SK-N-SH (cell line): Measurements from ENCODE around the gene TBL1X. TPM values are rescaled to one million over a fixed set of nuclear protein-coding genes. Genes with fewer than 3 reads are reported as not detected.

Source experiments
- CTCF ChIA-PET: fragments of 300-600, 350-600 bp; formaldehyde crosslinking; extraction: SDS; loops from one replicate; lab custom pipeline; 2021; lab: Yijun Ruan, JAX
- POLR2A ChIA-PET: fragments of 350-600 bp; sonication (Branson Sonifier 250); formaldehyde crosslinking; extraction: SDS; loops from one replicate; lab custom pipeline; 2020; ENCODE audit warnings: antibody characterized with exemption, inconsistent platforms; lab: Yijun Ruan, JAX
- DNase-seq: peaks from one replicate; pipeline ENCODE4 v3.0.0; 2012
- H2AFZ ChIP-seq: fragments of 200-600 bp; sonication (generic); 2 replicates; pipeline ENCODE4 v1.8.1; 2016; ENCODE audit warnings: antibody characterized with exemption, mild to moderate bottlenecking, low read depth
- H3F3A ChIP-seq: fragments of 200-600 bp; sonication (generic); replicated peaks from 2 replicates; pipeline ENCODE3; 2016; ENCODE audit warnings: antibody characterized with exemption, mild to moderate bottlenecking; ENCODE audit not compliant: insufficient read depth
- H3K27ac ChIP-seq, 2 experiments: fragments of 200-500 bp in 1 of 2; fragments of 200-600 bp in 1 of 2; sonication (Bioruptor generic) in 1 of 2; sonication (generic), shearing (Covaris generic) in 1 of 2; 2 replicates each; pipeline versions ENCODE4 v1.5.1 to v1.6.1; 2014 to 2016; ENCODE audit warnings: low read depth in 2 of 2, inconsistent platforms in 1 of 2, low read length in 1 of 2, mild to moderate bottlenecking in 1 of 2, mixed read lengths in 1 of 2
- H3K27me3 ChIP-seq: fragments of 200-600 bp; sonication (generic), shearing (Covaris generic); 2 replicates; pipeline ENCODE4 v1.6.1; 2016; ENCODE audit warnings: mixed run types; ENCODE audit not compliant: insufficient read depth
- H3K36me3 ChIP-seq, 2 experiments: fragments of 200-500 bp in 1 of 2; fragments of 200-600 bp in 1 of 2; sonication (Bioruptor generic) in 1 of 2; sonication (generic) in 1 of 2; replicated peaks in 1 of 2; 2 replicates each; pipeline versions ENCODE3 to v1.5.1; 2014 to 2016; ENCODE audit warnings: low read length in 1 of 2, mild to moderate bottlenecking in 1 of 2; ENCODE audit not compliant: insufficient read depth in 2 of 2, control insufficient read depth in 1 of 2
- H3K4me1 ChIP-seq, 2 experiments: fragments of 200-500 bp in 1 of 2; fragments of 200-600 bp in 1 of 2; sonication (Bioruptor generic) in 1 of 2; sonication (generic), shearing (Covaris generic) in 1 of 2; 2 replicates each; pipeline versions ENCODE4 v1.5.1 to v1.6.1; 2014 to 2016; ENCODE audit warnings: low read depth in 1 of 2, low read length in 1 of 2, mixed run types in 1 of 2; ENCODE audit not compliant: insufficient read depth in 2 of 2, control insufficient read depth in 1 of 2
- H3K4me2 ChIP-seq: fragments of 200-600 bp; sonication (generic), shearing (Covaris generic); 2 replicates; pipeline ENCODE4 v1.6.1; 2017; ENCODE audit warnings: mixed run types
- H3K4me3 ChIP-seq, 2 experiments: fragments of 200-500 bp in 1 of 2; fragments of 200-600 bp in 1 of 2; sonication (Bioruptor generic) in 1 of 2; sonication (generic), shearing (Covaris generic) in 1 of 2; 2 replicates each; pipeline versions ENCODE4 v1.5.1 to v1.8.1; 2014 to 2016; ENCODE audit warnings: low read depth in 2 of 2, inconsistent platforms in 1 of 2, low read length in 1 of 2, mild to moderate bottlenecking in 1 of 2, mixed read lengths in 1 of 2, moderate library complexity in 1 of 2
- H3K79me2 ChIP-seq: fragments of 200-600 bp; sonication (generic); 2 replicates; pipeline ENCODE4 v1.8.1; 2017; ENCODE audit warnings: mild to moderate bottlenecking; ENCODE audit not compliant: insufficient read depth
- H3K9ac ChIP-seq: fragments of 200-600 bp; sonication (generic); 2 replicates; pipeline ENCODE4 v1.6.1; 2017; ENCODE audit warnings: mixed run types
- H3K9me2 ChIP-seq: fragments of 200-600 bp; sonication (generic); 2 replicates; pipeline ENCODE4 v1.6.1; 2017; ENCODE audit warnings: mixed run types
- H3K9me3 ChIP-seq: fragments of 200-600 bp; sonication (generic); 2 replicates; pipeline ENCODE4 v1.6.1; 2017; ENCODE audit warnings: mixed run types, mild to moderate bottlenecking, moderate library complexity
- H4K20me1 ChIP-seq: fragments of 200-600 bp; sonication (generic); 2 replicates; pipeline ENCODE4 v1.6.1; 2017; ENCODE audit warnings: mild to moderate bottlenecking, mixed run types; ENCODE audit not compliant: insufficient read depth
- CHD2 ChIP-seq: fragments of 150-350 bp; IDR thresholded peaks from 2 replicates; pipeline ENCODE4 v1.6.1; 2018; ENCODE audit warnings: low read length; ENCODE audit not compliant: partially characterized antibody
- CTCF ChIP-seq: fragments of 200-600 bp; sonication (generic); IDR thresholded peaks from 2 replicates; pipeline ENCODE4 v1.6.1; 2017; ENCODE audit warnings: antibody characterized with exemption, mild to moderate bottlenecking, moderate library complexity
- ELF1 ChIP-seq: IDR thresholded peaks from 2 replicates; pipeline ENCODE4 v1.4.0; 2012
- EP300 ChIP-seq, 2 experiments: IDR thresholded peaks; 2 replicates each; pipeline versions ENCODE4 v1.4.0 to v1.6.1; 2012; ENCODE audit warnings: borderline replicate concordance in 1 of 2, low read depth in 1 of 2, low read length in 1 of 2
- FOSL2 ChIP-seq: IDR thresholded peaks from 2 replicates; pipeline ENCODE4 v1.4.0; 2012; ENCODE audit warnings: low read depth, mild to moderate bottlenecking, moderate library complexity, borderline replicate concordance
- FOXJ3 ChIP-seq: sonication (generic); formaldehyde crosslinking; IDR thresholded peaks from 2 replicates; pipeline ENCODE4 v1.5.1; 2020; ENCODE audit warnings: mild to moderate bottlenecking, missing genetic modification reagents
- FOXM1 ChIP-seq: IDR thresholded peaks from 2 replicates; pipeline ENCODE4 v1.4.0; 2012; ENCODE audit warnings: low read depth, mild to moderate bottlenecking
- GABPA ChIP-seq: IDR thresholded peaks from 2 replicates; pipeline ENCODE4 v1.4.0; 2012; ENCODE audit warnings: low read depth, mild to moderate bottlenecking
- GATA2 ChIP-seq: sonication (generic); formaldehyde crosslinking; IDR thresholded peaks from 2 replicates; pipeline ENCODE4 v1.5.0; 2020; ENCODE audit warnings: mild to moderate bottlenecking, missing genetic modification reagents
- IRF3 ChIP-seq: fragments of 150-350 bp; IDR thresholded peaks from 2 replicates; pipeline ENCODE4 v1.6.1; 2016; ENCODE audit warnings: mild to moderate bottlenecking, low read depth, low read length
- MAX ChIP-seq: IDR thresholded peaks from 2 replicates; pipeline ENCODE4 v1.4.0; 2012; ENCODE audit warnings: low read depth
- NFIC ChIP-seq: IDR thresholded peaks from 2 replicates; pipeline ENCODE4 v1.4.0; 2012; ENCODE audit warnings: borderline replicate concordance
- NRF1 ChIP-seq: IDR thresholded peaks from 2 replicates; pipeline ENCODE4 v1.6.1; 2012; ENCODE audit warnings: low read depth, mild to moderate bottlenecking, low read length
- PBX3 ChIP-seq: IDR thresholded peaks from 2 replicates; pipeline ENCODE4; 2012
- RAD21 ChIP-seq: IDR thresholded peaks from 2 replicates; pipeline ENCODE4 v1.6.1; 2012; ENCODE audit warnings: mild to moderate bottlenecking, low read length
- RFX5 ChIP-seq: IDR thresholded peaks from 2 replicates; pipeline ENCODE4 v1.6.1; 2012; ENCODE audit warnings: mild to moderate bottlenecking, improper control_type of control experiment, low read length
- SIN3A ChIP-seq: IDR thresholded peaks from 2 replicates; pipeline ENCODE4 v1.6.1; 2012; ENCODE audit warnings: low read depth, mild to moderate bottlenecking, low read length, moderate library complexity, borderline replicate concordance
- SMC3 ChIP-seq: IDR thresholded peaks from 2 replicates; pipeline ENCODE4 v1.6.1; 2012; ENCODE audit warnings: low read depth, low read length, improper control_type of control experiment
- TCF12 ChIP-seq: IDR thresholded peaks from 2 replicates; pipeline ENCODE4 v1.4.0; 2012
- USF1 ChIP-seq: IDR thresholded peaks from 2 replicates; pipeline ENCODE4 v1.4.0; 2012; ENCODE audit warnings: low read depth, borderline replicate concordance
- ZBTB33 ChIP-seq: IDR thresholded peaks from 2 replicates; pipeline ENCODE4 v1.4.0; 2012; ENCODE audit warnings: low read depth, borderline replicate concordance
- WGBS: methylation state at CpG from one replicate; pipeline ENCODE4 v1.1.6; 2017; ENCODE audit warnings: low lambda C conversion rate; 5-methylcytosine and 5-hydroxymethylcytosine counted together
- polyA plus RNA-seq, 3 experiments: library from polyadenylated mRNA; depleted of rRNA; stranded (reverse); fragments of >200 nt; gene quantifications; 2 replicates each; pipeline ENCODE4 v1.2.3, GENCODE V29; 2012

TBL1X gene
- polyA plus RNA-seq, 1 of the 3 experiments (the other 2 are of a cell fraction): 10.6 TPM

- TF ChIP-seq EP300 (IDR thresholded peaks at IDR 0.05; ENCODE audit: borderline replicate concordance in 1 of 2, low read depth in 1 of 2, low read length in 1 of 2) (no peak), CHD2 (no peak), ZBTB33 (no peak), TCF12 (no peak), FOSL2 (no peak), GATA2 (CRISPR knock-in tag) (no peak)
Observed at GRCh38 chrX:9626379-9626778, 161.5 kb downstream of the TBL1X start (continued).

GRCh38 chrX:9627922-9628321 is 163.1 kb downstream of the TBL1X start:
- no peaks in the 10 kb centered on the region for H3F3A ChIP-seq
- H3K36me3 ChIP-seq: no peaks in the 10 kb centered on the region
- DNase-seq: no peak
- H3K9me2 ChIP-seq: no peaks in the 10 kb centered on the region
- H4K20me1 ChIP-seq: peaks cover 8% of the 10 kb centered on the region; the same call in 1 of the 2 replicates
- no peak overlapping the region for H3K27ac ChIP-seq
- H3K4me3 ChIP-seq: no peak overlapping the region
- POLR2A ChIA-PET: no interaction called here
- TF ChIP-seq SIN3A (no peak), USF1 (no peak), IRF3 (no peak), FOXJ3 (no peak), RFX5 (no peak), FOSL2 (no peak), ELF1 (no peak), NRF1 (no peak), CHD2 (no peak), CTCF (no peak), PBX3 (no peak), NFIC (no peak), FOXM1 (no peak), GABPA (no peak), RAD21 (no peak), SMC3 (no peak), MAX (no peak)
- TF ChIP-seq, all 33 proteins: peak for 0
- no peak overlapping the region for H3K9ac ChIP-seq
- H2AFZ ChIP-seq: no peak overlapping the region
- H3K4me1 ChIP-seq: no peaks in the 10 kb centered on the region; a peak in 2 of 4 replicates
- WGBS: 70% methylated on average over 1 of the region's 1 CpG
- no peaks in the 10 kb centered on the region for H3K27me3 ChIP-seq
- CTCF ChIA-PET: interaction anchor here (1.2 kb wide), 1 partner anchor 49 kb away, joined by 3 read pairs; no protein-coding TSS in a partner anchor
- no peak overlapping the region for H3K4me2 ChIP-seq
- no peaks in the 10 kb centered on the region for H3K79me2 ChIP-seq
- H3K9me3 ChIP-seq: no peaks in the 10 kb centered on the region
